TTC549 (cell line): ENCODE measurements around the gene TMEM184A.

Experiments used
- FAIRE-seq: peaks from 2 replicates; lab custom pipeline; 2012; peaks lifted over from hg19 to GRCh38; lab: Jason Lieb, UNC

TMEM184A gene

DNA sequence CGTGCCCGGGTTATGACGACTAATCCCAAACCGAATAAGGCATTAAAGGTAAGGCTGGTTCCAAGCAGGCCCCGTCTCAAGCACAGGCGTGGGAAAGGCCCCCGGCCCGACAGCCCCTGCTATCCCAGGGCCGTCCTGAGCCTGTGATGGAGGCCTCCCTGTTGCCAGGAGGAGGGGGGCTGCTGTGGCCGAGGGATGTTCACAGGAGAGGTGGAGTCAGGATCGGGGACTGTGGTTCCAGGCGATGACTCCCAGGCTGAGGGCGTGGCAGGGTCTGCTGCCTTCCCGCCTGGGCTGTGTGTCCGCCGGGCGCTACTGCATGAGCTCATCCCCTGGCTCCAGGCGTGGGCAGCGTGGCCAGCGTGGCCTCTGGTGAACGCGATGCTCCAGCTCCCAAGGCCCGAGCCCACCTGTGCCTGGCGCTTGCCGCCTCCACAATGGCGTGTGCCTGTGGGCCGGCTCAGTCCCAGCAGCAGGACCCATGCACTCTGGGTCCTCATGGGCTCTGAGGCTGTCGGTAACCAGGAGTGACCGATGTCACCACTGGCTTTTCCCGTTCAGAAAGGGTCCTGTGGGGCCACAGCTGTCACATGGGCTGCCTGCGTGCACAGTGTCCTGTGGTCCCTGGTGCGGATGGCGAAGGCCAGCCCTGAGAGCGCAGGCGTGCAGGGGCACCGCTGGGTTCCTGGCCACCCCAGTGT lies 16.7 kb downstream of the TMEM184A start:
- no peak for FAIRE-seq

DNA sequence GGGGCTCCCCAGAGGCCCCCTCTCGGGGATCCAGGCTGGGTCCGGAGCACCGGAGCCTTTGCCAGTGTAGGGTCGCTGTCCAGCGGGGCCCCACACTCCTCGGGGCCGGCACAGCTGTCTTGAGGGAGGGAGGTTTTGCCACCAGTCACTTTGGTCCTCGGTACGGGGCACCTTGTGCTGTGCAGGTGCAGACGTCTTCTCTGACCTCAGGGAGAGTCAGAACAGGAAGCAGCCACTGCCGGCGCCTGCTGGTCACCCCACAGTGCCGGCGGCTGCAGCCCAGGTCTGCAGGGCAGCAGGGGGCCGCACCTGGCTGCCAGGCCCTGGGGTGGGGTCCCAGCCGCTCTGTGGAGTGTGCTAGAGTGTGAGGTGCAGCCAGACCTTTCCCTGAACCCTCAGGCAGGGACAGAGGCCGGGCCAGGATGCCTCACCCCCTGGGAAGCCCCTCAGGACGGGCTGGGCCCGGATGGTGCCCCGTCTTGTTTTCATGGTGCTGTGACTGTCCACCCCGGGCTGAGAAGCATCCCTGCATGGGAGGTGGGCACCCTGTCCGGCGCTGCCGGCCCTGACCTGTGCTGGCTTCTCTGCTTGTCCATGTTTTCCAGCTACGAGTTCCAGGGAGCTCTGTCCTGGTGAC lies 17.3 kb downstream of the TMEM184A start:
- FAIRE-seq = no peak

- no peak for FAIRE-seq
Observed at GRCh38 chr7:1537535-1538412, 18.2 kb downstream of the TMEM184A start.

- FAIRE-seq = no peak
Observed at GRCh38 chr7:1536743-1537534, 19.1 kb downstream of the TMEM184A start.

GRCh38 chr7:1536455-1536742 lies 19.6 kb downstream of the TMEM184A start:
- no peak for FAIRE-seq

- no peak for FAIRE-seq
Observed at GRCh38 chr7:1535701-1536454, 20.1 kb downstream of the TMEM184A start.

GRCh38 chr7:1535100-1535458 lies 20.9 kb downstream of the TMEM184A start:
- no peak for FAIRE-seq

GRCh38 chr7:1534330-1535099 lies 21.5 kb downstream of the TMEM184A start:
- FAIRE-seq = no peak

DNA sequence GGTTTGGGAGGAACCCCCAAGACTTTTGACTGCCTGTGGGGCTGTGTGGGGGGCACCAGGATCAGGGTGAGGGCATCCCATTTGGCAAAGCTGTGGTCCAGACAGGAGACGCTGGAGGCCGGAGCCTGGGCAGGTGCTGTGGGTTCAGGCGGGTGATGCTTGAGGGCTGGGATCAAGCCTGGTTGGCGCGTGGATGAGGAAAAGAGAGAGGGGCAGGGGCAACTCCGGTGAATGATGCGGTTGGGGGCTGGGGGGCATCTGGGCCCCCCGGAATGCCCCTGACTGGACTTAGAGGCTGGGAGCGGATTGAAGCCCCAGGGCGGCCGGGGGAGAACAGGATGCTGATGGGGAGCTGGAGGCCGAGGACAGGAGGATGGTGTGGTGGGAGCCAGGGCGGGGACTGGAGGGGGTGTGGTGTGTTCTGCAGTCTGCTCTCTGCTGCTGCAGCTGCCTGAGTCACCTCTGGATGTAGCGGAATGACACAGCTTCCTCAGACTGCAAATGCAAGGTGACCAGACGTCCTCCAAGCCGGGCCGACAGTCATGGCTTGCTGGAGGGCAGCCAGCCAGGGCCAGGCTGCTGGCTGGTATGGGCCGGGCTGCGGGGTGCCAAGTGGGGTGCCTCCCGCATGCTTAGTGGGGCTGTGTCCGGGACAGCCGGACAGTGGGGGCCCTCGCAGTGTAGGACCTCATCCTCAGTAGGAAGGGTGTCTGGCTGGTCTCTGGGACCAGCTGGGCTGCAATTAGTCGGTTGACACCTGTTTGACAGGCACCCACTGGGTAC lies 22.3 kb downstream of the TMEM184A start:
- FAIRE-seq = no peak

DNA sequence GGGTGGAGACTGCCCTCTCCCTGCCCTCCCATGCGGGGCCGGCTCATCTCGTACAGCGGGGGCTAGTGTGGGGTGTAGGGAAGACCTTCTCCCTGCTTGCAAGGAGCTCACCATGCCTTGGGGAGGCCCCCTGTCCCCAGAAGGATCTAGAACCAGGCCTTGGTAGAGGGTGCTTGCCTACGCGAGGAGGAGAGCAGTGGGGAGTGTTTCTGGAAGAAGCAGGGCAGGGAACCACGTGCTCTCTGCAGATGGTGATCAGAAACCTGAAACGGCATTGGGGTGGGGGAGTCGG lies 22.8 kb downstream of the TMEM184A start:
- no peak for FAIRE-seq

DNA sequence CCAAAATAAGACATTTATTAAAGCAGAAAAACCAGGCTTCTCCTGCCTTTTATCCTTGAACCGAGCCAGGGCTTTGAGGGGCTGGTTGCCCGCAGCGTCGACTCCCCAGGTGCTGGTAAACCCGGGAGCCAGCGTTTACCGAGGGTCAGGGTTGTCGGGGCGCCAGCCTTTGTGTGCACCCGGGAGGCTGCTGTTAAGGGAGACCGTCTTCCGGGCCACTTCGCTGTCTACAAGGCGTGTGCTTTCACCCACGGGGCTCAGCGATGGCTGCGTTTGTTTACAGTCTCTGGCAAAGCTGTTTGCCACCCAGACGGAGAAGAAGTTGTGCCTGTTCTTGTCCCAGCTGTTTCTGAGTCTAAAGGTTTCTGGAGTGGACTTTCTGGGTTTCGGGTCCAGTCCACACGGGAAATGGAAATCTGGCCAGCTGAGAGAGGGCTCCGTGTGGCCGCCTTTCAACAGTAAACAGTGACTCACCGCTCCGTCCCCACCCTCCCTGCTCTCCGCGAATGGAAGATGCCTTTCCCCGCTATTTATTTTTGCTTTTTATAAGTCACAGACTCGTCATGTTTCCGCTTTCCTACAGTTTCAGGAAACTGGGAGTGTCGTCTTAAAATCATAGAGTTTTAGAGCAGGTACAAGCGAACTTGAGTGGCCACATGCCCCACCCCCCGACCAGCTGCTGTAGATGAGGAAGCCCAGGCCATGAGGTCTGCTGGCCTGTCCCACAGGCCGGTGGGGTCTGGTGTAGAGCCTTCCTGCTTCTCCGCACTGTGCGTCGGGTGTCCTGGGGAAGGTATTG lies 23.4 kb downstream of the TMEM184A start:
- no peak for FAIRE-seq

GRCh38 chr7:1531979-1532455 lies 24.0 kb downstream of the TMEM184A start:
- no peak for FAIRE-seq

- no peak for FAIRE-seq
Observed at GRCh38 chr7:1531263-1531978, 24.6 kb downstream of the TMEM184A start.

- FAIRE-seq = no peak
Observed at GRCh38 chr7:1530946-1531262, 25.1 kb downstream of the TMEM184A start.

- FAIRE-seq = no peak
Observed at GRCh38 chr7:1529383-1530116, 26.5 kb downstream of the TMEM184A start.

GRCh38 chr7:1526271-1526754 lies 29.7 kb downstream of the TMEM184A start:
- no peak for FAIRE-seq

- FAIRE-seq = no peak
Observed at GRCh38 chr7:1525409-1525808, 30.6 kb downstream of the TMEM184A start.

- no peak for FAIRE-seq
Observed at GRCh38 chr7:1523844-1524243, 32.2 kb downstream of the TMEM184A start.
